Smooth muscle cell of the brain vasculature (primary cell): ENCODE data around the gene TP53AIP1.
"Not testable (repeated sequence)": the region's sequence is repeated elsewhere in the genome, so short reads cannot be mapped to it uniquely, and the experiment has no call there.

Experiments
- DNase-seq: peaks from one replicate; pipeline ENCODE4 v3.0.0-alpha.2; 2012; ENCODE audit warnings: low read depth, low spot score

Gene TP53AIP1

DNA sequence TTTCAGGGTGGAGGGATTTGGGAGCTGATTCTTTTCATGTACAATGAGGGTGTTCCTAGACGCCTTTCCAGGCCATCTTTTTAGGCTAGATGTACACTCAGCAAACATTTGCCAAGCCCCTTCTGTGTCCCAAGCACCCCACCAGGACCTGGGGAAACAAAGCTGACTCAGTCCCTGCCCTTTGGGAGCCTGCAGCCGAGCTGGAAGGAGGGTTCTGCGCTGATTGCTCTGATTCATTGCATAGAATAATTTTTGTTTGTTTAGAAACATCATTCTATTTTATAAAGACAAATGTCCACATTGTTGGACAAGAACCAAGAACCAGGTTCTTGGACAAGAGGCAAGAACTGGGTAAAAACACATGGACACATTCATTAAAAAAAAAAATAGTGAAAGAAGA, 16.7 kb downstream of the TP53AIP1 start:
- DNase-seq = no peak

- no peak for DNase-seq
These were observed 17.4 kb downstream of the TP53AIP1 start for GRCh38 chr11:128925250-128925600.

GRCh38 chr11:128924510-128925249, 18.0 kb downstream of the TP53AIP1 start:
- DNase-seq = no peak

DNA sequence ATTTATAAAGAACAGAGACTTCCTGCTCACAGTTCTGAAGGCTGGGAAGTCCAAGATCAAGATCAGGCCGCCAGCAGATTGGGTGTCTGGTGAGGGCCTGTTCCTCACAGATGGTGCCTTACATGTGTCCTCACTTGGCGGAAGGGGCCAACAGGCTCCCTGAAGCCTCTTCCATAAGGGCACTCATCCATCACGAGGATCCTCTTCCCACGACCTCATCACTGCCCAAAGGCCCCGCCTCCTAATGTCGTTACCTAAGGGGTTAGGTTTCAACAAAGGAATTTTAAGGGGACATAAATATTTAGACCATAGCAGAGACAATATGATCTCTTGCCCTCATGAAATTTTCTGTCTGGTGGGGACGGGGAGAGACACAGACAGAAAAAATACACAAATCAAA, 18.6 kb downstream of the TP53AIP1 start:
- DNase-seq = no peak

- no peak for DNase-seq
These were observed 20.9 kb downstream of the TP53AIP1 start for GRCh38 chr11:128921793-128922192.

- DNase-seq = no peak
These were observed 22.0 kb downstream of the TP53AIP1 start for GRCh38 chr11:128920666-128921065.

DNA sequence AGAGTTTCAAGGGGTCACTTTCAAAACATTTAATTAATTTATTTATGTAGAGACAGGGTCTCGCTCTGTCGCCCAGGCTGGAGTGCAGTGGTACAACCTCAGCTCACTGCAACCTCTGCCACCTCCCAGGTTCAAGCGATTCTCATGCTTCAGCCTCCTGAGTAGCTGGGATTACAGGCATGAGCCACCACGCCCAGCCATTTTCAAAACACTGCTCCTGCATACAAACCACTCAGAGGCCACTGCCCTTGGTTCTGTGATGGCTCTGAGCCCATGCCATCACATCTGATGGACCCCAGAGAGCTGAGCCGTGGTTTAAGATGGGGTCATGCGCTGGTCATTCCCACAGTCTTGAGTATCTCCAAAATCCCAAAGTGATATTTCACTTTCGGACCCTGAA, 23.0 kb downstream of the TP53AIP1 start:
- DNase-seq = not testable (repeated sequence)

- no peak for DNase-seq
These were observed 23.5 kb downstream of the TP53AIP1 start for GRCh38 chr11:128919216-128919615.

GRCh38 chr11:128917144-128917724, 25.4 kb downstream of the TP53AIP1 start:
- DNase-seq = no peak

GRCh38 chr11:128916681-128917080, 26.0 kb downstream of the TP53AIP1 start:
- DNase-seq = no peak

DNA sequence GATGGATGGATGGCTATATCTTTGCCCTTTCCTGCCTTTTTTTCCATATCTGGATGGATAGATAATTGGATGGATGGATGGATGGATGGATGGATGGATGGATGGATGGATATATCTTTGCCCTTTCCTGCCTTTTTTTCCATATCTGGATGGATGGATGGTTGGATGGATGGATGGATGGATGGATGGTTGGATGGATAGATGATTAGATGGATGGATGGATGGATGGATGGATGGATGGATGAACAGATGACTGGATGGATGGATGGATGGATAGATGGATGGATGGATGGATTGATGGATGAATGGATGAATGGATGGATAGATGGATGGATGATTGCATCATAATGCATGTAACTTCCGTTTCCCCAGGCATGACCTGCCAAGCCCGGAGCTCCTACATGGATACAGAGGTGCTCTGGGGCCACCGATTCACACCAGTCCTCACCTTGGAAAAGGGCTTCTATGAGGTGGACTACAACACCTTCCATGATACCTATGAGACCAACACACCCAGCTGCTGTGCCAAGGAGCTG, 26.6 kb downstream of the TP53AIP1 start:
- no peak for DNase-seq

DNA sequence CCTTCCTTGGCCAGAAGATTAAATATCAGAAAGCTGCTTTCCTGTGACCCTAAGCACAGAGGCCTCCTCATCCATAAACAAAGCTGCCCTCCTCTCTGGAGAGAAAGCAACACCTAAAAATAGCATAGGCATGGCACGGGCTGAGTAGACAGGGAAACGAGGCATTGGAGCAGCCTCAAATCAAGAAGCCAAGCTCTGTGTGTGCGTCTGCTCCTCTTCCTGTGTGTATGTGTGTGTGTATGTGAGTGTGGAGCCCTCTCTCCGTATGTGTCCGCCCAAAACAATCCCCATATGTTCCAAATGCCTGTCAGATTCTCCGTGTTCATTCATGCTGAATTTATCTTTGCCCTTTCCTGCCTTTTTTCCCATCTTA, 27.5 kb downstream of the TP53AIP1 start:
- no peak for DNase-seq

GRCh38 chr11:128914216-128915148, 28.2 kb downstream of the TP53AIP1 start:
- no peak for DNase-seq

DNA sequence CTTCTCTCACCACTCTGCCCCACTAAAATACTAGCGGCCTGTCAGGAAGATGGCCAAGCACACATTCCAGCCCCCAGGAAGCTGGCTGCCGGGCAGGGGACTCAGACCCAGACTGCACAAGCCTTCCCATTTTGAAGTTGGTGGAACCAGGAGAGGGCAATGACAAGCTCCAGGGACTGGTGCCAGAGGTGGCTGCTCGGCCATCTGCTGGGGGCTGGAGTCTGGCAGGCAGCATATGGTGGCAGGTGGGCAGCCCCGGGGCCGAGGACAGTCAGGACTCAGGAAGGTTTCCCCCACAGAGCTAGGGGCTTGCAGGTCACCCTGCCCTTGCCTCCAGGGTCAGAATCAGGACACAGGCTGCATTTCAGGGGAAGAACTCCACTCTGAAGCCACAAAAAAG, 28.9 kb downstream of the TP53AIP1 start:
- DNase-seq = no peak

DNA sequence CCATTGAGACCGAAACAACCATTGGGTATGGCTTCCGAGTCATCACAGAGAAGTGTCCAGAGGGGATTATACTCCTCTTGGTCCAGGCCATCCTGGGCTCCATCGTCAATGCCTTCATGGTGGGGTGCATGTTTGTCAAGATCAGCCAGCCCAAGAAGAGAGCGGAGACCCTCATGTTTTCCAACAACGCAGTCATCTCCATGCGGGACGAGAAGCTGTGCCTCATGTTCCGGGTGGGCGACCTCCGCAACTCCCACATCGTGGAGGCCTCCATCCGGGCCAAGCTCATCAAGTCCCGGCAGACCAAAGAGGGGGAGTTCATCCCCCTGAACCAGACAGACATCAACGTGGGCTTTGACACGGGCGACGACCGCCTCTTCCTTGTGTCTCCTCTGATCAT, 31.0 kb downstream of the TP53AIP1 start:
- DNase-seq = no peak

- DNase-seq = no peak
These were observed 31.4 kb downstream of the TP53AIP1 start for GRCh38 chr11:128911239-128911638.

- DNase-seq = no peak
These were observed 32.1 kb downstream of the TP53AIP1 start for GRCh38 chr11:128910576-128910975.

- DNase-seq = no peak
These were observed 33.1 kb downstream of the TP53AIP1 start for GRCh38 chr11:128909438-128910125.

DNA sequence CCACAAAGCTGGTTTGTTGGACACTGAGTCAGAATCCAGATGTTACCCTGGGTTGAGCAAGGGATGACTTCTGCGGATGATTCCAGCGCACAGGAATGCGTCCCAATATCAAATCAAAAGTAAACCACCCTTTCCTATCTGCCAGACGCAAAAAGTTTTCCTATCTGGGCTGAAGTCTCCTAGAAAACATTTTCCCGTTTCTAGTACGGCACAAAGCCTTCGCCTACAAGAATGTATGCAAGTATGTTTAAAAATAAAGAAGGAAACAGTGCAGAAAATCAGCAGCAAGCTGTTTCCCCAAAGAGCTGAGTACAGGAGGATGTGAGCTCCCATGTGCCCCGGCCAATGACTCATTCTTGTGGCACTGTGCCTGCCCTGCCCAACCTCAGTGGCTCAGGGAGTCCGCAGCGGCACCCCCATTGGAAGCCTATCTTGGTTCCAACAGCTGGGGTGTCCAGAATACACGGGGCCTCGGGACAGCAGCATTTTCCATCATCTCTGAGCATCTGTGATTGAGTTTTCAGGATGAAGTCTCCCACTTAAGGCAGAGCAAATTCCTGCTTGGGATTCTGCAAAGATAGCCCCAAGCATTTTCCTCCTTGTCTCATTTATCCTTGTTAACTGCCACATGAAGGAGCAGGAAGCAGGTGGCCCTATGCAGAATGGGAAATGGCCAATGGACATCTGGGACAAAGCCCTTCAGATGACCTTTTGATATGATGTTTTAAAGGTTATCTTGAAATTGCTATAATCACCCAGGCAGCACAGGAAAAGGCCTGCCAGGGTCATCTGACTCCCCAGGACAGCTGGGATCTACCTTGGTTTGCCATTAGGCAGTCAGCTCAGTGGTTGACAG, 34.1 kb downstream of the TP53AIP1 start:
- DNase-seq = no peak

- no peak for DNase-seq
These were observed 35.1 kb downstream of the TP53AIP1 start for GRCh38 chr11:128907585-128907984.
